Measurements from ENCODE around the gene FGF2. TPM values are rescaled to one million over a fixed set of nuclear protein-coding genes. Genes with fewer than 3 reads are reported as not detected.
"Not testable (repeated sequence)": the region's sequence is repeated elsewhere in the genome, so short reads cannot be mapped to it uniquely, and the experiment has no call there.

The FGF2 gene
- total RNA-seq, 1 donor from 2014 or later, result 2.7 TPM

DNA sequence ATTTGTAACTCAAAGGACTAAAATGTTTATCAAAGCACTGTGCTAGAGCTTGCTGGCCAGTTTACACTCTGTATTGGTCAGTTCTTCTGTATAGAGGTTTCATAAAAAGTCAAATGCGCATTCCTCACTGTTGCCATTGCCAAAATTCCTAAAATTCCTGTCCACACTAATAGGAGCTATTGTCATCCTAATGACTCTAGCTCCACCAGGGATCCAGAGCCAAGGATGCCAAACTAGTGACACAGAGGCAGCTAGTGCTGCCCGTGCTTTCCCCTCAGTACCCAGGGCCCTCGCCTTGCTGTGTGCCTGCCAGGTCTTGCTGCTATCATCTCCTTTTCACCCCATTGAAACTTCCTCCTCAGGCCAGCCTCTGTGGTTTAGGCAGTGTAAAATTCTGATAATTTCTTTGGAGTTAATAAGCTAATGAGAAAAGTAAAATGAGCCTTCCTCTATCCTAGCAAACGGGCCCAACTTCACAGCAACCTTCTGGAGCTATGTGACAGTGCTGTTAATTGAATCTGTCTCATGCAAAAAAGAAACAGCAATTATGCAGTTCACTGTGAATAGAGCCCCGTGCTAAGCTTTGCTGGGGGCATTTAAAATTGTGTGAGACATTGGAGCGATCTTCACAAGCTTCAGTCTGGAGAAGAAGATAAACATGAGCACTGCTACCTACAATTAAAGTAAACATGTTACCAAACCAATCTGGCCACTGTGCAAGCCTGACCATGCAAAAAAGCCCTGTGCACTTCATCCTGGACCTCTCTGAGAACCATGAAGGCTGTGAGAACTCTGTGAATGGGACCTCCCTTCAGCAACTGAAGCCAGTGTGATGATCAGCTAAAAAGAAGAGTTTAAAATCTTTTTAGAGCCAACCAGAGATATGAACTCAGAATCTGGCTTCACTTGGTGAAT is 43.1 kb upstream of the FGF2 start:
- no peaks in the 10 kb centered on the region for H3K36me3 Mint-ChIP-seq (ENCODE audit: insufficient read depth)

DNA sequence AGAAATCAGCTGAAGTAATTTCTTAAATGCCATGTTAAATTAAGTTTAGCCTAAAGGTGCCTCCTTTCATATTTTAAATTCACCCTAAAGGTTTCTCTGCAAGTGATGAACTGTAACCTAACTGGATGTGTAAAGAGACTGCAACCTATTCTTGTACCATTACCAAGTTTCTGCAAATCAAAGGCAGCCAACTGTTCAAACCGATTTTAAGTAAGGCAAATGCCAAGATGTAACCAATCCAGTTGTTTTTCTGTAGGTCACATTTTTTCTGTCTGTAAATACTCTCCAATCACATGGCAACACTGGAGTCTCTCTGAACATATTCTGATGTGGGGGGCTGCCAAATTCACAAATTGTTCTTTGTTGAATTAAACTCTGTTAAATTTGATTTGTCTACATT is 42.4 kb upstream of the FGF2 start:
- Mint-ChIP-seq H3K27me3 (no peaks in the 10 kb centered on the region), H3K36me3 (ENCODE audit: insufficient read depth) (no peaks in the 10 kb centered on the region), H3K9me3 (ENCODE audit: low read depth) (peaks cover 13% of the 10 kb centered on the region), H3K27ac (peak overlapping the region; percentile 76), H3K4me1 (ENCODE audit: low read depth) (peaks cover 4% of the 10 kb centered on the region), H3K4me3 (ENCODE audit: low read depth) (no peak overlapping the region)
- DNase-seq (ENCODE audit: low spot score, unreplicated experiment), result no peak
- TF ChIP-seq, protein P1, sequence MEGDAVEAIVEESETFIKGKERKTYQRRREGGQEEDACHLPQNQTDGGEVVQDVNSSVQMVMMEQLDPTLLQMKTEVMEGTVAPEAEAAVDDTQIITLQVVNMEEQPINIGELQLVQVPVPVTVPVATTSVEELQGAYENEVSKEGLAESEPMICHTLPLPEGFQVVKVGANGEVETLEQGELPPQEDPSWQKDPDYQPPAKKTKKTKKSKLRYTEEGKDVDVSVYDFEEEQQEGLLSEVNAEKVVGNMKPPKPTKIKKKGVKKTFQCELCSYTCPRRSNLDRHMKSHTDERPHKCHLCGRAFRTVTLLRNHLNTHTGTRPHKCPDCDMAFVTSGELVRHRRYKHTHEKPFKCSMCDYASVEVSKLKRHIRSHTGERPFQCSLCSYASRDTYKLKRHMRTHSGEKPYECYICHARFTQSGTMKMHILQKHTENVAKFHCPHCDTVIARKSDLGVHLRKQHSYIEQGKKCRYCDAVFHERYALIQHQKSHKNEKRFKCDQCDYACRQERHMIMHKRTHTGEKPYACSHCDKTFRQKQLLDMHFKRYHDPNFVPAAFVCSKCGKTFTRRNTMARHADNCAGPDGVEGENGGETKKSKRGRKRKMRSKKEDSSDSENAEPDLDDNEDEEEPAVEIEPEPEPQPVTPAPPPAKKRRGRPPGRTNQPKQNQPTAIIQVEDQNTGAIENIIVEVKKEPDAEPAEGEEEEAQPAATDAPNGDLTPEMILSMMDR (IDR thresholded peaks at IDR 0.05; ENCODE audit: unreplicated experiment), result no peak

More for the DNA sequence above, 43.1 kb upstream of the FGF2 start:
- no peak for DNase-seq (ENCODE audit: low spot score, unreplicated experiment)
- Mint-ChIP-seq H3K9me3 (ENCODE audit: low read depth) (peaks cover 13% of the 10 kb centered on the region), H3K4me1 (ENCODE audit: low read depth) (peaks cover 4% of the 10 kb centered on the region), H3K27ac (peak overlapping the region; percentile 76), H3K4me3 (ENCODE audit: low read depth) (no peak overlapping the region), H3K27me3 (no peaks in the 10 kb centered on the region)
- TF ChIP-seq, protein P1 (IDR thresholded peaks at IDR 0.05; ENCODE audit: unreplicated experiment), result no peak

DNA sequence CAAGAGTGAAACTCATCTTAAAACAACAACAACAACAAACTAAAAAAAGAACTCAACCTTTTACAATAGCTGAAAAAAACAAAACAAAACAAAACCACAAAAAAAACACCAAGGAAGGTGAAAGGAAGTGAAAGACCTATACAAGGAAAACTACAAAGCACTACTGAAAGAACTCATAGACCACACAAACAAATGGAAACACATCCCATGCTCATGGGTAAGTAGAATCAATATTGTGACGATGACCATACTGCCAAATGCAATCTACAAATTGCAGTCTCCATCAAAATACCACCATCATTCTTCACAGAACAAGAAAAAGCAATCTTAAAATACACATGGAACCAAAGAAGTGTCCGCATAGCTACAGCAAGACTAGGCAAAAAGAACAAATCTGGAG is 41.5 kb upstream of the FGF2 start:
- TF ChIP-seq, protein P1 (IDR thresholded peaks at IDR 0.05; ENCODE audit: unreplicated experiment), result no peak
- Mint-ChIP-seq H3K4me1 (ENCODE audit: low read depth) (peaks cover 4% of the 10 kb centered on the region), H3K27ac (no peak overlapping the region), H3K9me3 (ENCODE audit: low read depth) (peaks cover 13% of the 10 kb centered on the region), H3K36me3 (ENCODE audit: insufficient read depth) (no peaks in the 10 kb centered on the region), H3K4me3 (ENCODE audit: low read depth) (no peak overlapping the region), H3K27me3 (no peaks in the 10 kb centered on the region)
- DNase-seq (ENCODE audit: low spot score, unreplicated experiment), result no peak

DNA sequence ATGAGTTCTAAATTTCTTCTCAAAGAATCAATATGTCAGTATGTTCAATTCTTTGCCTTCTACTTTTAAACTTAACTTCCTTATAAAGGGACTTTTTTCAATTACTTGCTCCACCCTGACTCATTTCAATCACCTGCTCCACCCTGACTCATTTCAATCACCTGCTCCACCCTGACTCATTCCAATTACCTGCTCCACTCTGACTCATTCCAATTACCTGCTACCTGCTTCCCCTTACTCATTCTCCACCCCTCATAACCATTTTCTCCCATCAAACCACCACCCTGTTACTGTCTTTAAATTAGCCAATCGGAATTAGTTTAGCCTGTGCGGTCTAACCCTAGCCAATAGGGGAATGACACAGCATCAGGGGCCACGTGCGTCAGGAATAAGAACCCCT is 40.3 kb upstream of the FGF2 start:
- not testable (repeated sequence) for H3K4me3 Mint-ChIP-seq (ENCODE audit: low read depth); H3K36me3 Mint-ChIP-seq (ENCODE audit: insufficient read depth); H3K27ac Mint-ChIP-seq; H3K27me3 Mint-ChIP-seq; DNase-seq (ENCODE audit: low spot score, unreplicated experiment); H3K4me1 Mint-ChIP-seq (ENCODE audit: low read depth)
- peaks cover 13% of the 10 kb centered on the region for H3K9me3 Mint-ChIP-seq (ENCODE audit: low read depth)

DNA sequence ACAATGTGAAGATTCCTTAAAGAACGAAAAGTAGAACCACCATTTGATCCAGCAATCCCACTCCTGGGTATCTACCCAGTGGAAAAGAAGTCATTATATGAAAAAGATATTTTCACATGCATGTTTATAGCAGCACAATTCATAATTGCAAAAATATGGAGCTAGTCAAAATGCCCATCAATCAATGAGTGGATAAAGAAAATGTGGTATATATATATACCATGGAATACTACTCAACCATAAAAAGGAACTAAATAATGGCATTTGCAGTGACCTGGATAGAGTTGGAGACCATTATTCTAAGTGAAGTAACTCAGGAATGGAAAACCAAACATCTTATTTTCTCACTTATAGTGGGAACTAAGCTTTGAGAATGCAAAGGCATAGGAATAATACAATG is 39.7 kb upstream of the FGF2 start:
- H3K27ac Mint-ChIP-seq; H3K27me3 Mint-ChIP-seq; H3K4me1 Mint-ChIP-seq (ENCODE audit: low read depth); DNase-seq (ENCODE audit: low spot score, unreplicated experiment); H3K4me3 Mint-ChIP-seq (ENCODE audit: low read depth); H3K36me3 Mint-ChIP-seq (ENCODE audit: insufficient read depth): not testable (repeated sequence)
- H3K9me3 Mint-ChIP-seq (ENCODE audit: low read depth), result peaks cover 13% of the 10 kb centered on the region

DNA sequence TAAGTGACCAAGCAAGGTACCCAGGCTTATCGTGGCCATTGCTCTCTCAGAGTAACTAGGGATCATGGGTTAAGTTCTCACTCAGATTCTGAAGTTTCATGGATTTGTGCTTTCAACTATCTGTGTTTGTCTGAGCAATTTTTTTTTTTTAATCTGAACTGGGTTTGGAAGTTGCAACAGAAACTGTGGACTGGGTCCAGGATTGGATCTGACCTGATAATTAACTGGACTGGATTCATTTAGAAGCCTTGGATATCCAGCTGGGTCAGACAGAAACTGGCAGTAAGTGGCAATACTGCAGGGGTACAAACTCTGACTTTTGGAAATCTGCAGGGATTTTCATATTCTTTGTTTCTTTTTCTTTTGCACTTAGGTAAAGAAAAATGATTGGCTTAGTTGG is 38.7 kb upstream of the FGF2 start:
- no peak for DNase-seq (ENCODE audit: low spot score, unreplicated experiment)
- Mint-ChIP-seq H3K27ac (no peak overlapping the region), H3K36me3 (ENCODE audit: insufficient read depth) (no peaks in the 10 kb centered on the region), H3K4me1 (ENCODE audit: low read depth) (peaks cover 4% of the 10 kb centered on the region), H3K9me3 (ENCODE audit: low read depth) (peaks cover 13% of the 10 kb centered on the region), H3K4me3 (ENCODE audit: low read depth) (no peak overlapping the region), H3K27me3 (no peaks in the 10 kb centered on the region)
- TF ChIP-seq, protein P1 (IDR thresholded peaks at IDR 0.05; ENCODE audit: unreplicated experiment), result no peak
